Measurements from ENCODE around the gene IL36G. TPM values are rescaled to one million over a fixed set of nuclear protein-coding genes. Genes with fewer than 3 reads are reported as not detected.

The IL36G gene
- total RNA-seq, 1 donor from 2014 or later: not detected

- Histone ChIP-seq H3K4me3 (ENCODE audit: low read depth, low read length) (no peak overlapping the region), H3K36me3 (ENCODE audit: control insufficient read depth, insufficient read depth, low read length) (no peaks in the 10 kb centered on the region), H3K27me3 (ENCODE audit: control insufficient read depth, insufficient read depth, low read length) (peaks cover 2% of the 10 kb centered on the region)
- TF ChIP-seq CTCF (IDR thresholded peaks at IDR 0.05; ENCODE audit: insufficient read depth, low read length, poor library complexity, severe bottlenecking): no peak
- no peak for DNase-seq (ENCODE audit: low read depth)
Observed at GRCh38 chr2:113012436-113013335, 34.9 kb downstream of the IL36G start.

- peaks cover 2% of the 10 kb centered on the region for H3K27me3 ChIP-seq (ENCODE audit: control insufficient read depth, insufficient read depth, low read length)
- H3K4me3 ChIP-seq (ENCODE audit: low read depth, low read length): no peak overlapping the region
- no peak for TF ChIP-seq CTCF (IDR thresholded peaks at IDR 0.05; ENCODE audit: insufficient read depth, low read length, poor library complexity, severe bottlenecking)
- H3K36me3 ChIP-seq (ENCODE audit: control insufficient read depth, insufficient read depth, low read length): no peaks in the 10 kb centered on the region
- DNase-seq (ENCODE audit: low read depth): no peak
Observed at GRCh38 chr2:113013336-113013661, 35.5 kb downstream of the IL36G start.

- Histone ChIP-seq H3K4me3 (ENCODE audit: low read depth, low read length) (no peak overlapping the region), H3K36me3 (ENCODE audit: control insufficient read depth, insufficient read depth, low read length) (no peaks in the 10 kb centered on the region), H3K27me3 (ENCODE audit: control insufficient read depth, insufficient read depth, low read length) (peaks cover 4% of the 10 kb centered on the region)
- DNase-seq (ENCODE audit: low read depth): no peak
- no peak for TF ChIP-seq CTCF (IDR thresholded peaks at IDR 0.05; ENCODE audit: insufficient read depth, low read length, poor library complexity, severe bottlenecking)
Observed at GRCh38 chr2:113014067-113014466, 36.3 kb downstream of the IL36G start.

GRCh38 chr2:113015042-113015441 lies 37.2 kb downstream of the IL36G start:
- Histone ChIP-seq H3K4me3 (ENCODE audit: low read depth, low read length) (no peak overlapping the region), H3K36me3 (ENCODE audit: control insufficient read depth, insufficient read depth, low read length) (no peaks in the 10 kb centered on the region), H3K27me3 (ENCODE audit: control insufficient read depth, insufficient read depth, low read length) (peaks cover 4% of the 10 kb centered on the region)
- no peak for DNase-seq (ENCODE audit: low read depth)
- TF ChIP-seq CTCF (IDR thresholded peaks at IDR 0.05; ENCODE audit: insufficient read depth, low read length, poor library complexity, severe bottlenecking): no peak

- peaks cover 4% of the 10 kb centered on the region for H3K27me3 ChIP-seq (ENCODE audit: control insufficient read depth, insufficient read depth, low read length)
- TF ChIP-seq CTCF (IDR thresholded peaks at IDR 0.05; ENCODE audit: insufficient read depth, low read length, poor library complexity, severe bottlenecking): no peak
- H3K4me3 ChIP-seq (ENCODE audit: low read depth, low read length): no peak overlapping the region
- no peak for DNase-seq (ENCODE audit: low read depth)
- no peaks in the 10 kb centered on the region for H3K36me3 ChIP-seq (ENCODE audit: control insufficient read depth, insufficient read depth, low read length)
Observed at GRCh38 chr2:113015655-113016054, 37.8 kb downstream of the IL36G start.

- no peak for DNase-seq (ENCODE audit: low read depth)
Observed at GRCh38 chr2:113018509-113018908, 40.7 kb downstream of the IL36G start.

More at GRCh38 chr2:113018509-113018908, 40.7 kb downstream of the IL36G start:
- TF ChIP-seq CTCF (IDR thresholded peaks at IDR 0.05; ENCODE audit: insufficient read depth, low read length, poor library complexity, severe bottlenecking): no peak
- Histone ChIP-seq H3K36me3 (ENCODE audit: control insufficient read depth, insufficient read depth, low read length) (no peaks in the 10 kb centered on the region), H3K4me3 (ENCODE audit: low read depth, low read length) (no peak overlapping the region), H3K27me3 (ENCODE audit: control insufficient read depth, insufficient read depth, low read length) (peaks cover 6% of the 10 kb centered on the region)
